ENCODE data around the gene IL10RB.

DNA sequence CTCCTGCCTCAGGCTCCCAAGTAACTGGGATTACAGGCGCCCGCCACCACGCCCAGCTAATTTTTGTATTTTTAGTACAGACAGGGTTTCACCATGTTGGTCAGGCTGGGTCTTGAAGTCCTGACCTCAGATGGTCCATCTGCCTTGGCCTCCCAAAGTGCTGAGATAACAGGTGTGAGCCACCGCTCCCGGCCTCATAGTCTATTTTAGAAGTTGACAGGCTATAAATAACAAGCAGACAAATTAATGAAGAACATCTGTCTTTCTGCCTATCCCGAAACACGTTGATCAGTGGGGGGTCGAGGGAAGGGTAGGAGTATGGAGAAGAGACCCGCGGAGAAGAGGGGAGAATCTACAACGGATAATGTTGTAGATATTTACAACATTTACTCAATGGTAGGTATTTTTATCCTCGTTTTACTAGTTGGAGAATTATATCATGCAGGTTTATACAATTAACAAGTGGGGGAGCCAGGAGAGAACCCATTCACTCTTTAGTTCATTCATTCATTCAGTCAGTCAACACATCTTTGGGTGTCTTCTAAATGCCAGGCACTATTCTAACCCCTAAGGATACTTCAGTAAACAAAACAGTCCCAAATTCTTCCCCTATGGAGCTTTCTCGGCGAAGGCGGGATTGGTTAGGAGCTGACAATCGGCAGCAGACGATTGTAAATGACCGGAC is 36.9 kb upstream of the IL10RB start:
- TF ChIP-seq, protein P1, sequence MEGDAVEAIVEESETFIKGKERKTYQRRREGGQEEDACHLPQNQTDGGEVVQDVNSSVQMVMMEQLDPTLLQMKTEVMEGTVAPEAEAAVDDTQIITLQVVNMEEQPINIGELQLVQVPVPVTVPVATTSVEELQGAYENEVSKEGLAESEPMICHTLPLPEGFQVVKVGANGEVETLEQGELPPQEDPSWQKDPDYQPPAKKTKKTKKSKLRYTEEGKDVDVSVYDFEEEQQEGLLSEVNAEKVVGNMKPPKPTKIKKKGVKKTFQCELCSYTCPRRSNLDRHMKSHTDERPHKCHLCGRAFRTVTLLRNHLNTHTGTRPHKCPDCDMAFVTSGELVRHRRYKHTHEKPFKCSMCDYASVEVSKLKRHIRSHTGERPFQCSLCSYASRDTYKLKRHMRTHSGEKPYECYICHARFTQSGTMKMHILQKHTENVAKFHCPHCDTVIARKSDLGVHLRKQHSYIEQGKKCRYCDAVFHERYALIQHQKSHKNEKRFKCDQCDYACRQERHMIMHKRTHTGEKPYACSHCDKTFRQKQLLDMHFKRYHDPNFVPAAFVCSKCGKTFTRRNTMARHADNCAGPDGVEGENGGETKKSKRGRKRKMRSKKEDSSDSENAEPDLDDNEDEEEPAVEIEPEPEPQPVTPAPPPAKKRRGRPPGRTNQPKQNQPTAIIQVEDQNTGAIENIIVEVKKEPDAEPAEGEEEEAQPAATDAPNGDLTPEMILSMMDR (conservative IDR thresholded peaks at IDR 0.05) = no peak
- no peak for TF ChIP-seq ZFX (IDR thresholded peaks at IDR 0.05)
